Pancreas (tissue), 10 donors: ENCODE data around the gene SOCS1. TPM values are rescaled to one million over a fixed set of nuclear protein-coding genes. Genes with fewer than 3 reads are reported as not detected.

Experiments used
- ATAC-seq, 4 donors: fragments of 200-7000 bp; cut with Tn5 transposase; one replicate each; pipeline versions ENCODE4 v1.8.0 to v1.9.1; 2020; ENCODE audit warnings: mild to moderate bottlenecking in 4 of 4, moderate library complexity in 4 of 4
- DNase-seq, 6 donors: peaks; one replicate each; pipeline ENCODE4 v3.0.0-alpha.2; 2020
- FAIRE-seq: peaks from 2 replicates; lab custom pipeline; 2012; peaks lifted over from hg19 to GRCh38; lab: Jason Lieb, UNC
- H3K27ac ChIP-seq, 4 donors: fragments of 200-600 bp; sonication (generic); 1 replicate in 3 of 4; 2 replicates in 1 of 4; pipeline versions ENCODE4 v1.5.0 to v1.8.0; 2020
- H3K27me3 ChIP-seq, 4 donors: fragments of 200-600 bp; one replicate each; pipeline ENCODE4 v1.8.0; 2021
- H3K36me3 ChIP-seq, 3 donors: fragments of 200-600 bp; sonication (generic) in 1 of 3; one replicate each; pipeline versions ENCODE4 v1.5.0 to v1.8.0; 2020 to 2021
- H3K4me1 ChIP-seq, 3 donors: fragments of 200-600 bp; one replicate each; pipeline ENCODE4 v1.8.0; 2021
- H3K4me3 ChIP-seq, 4 donors: fragments of 200-600 bp; sonication (generic) in 2 of 4; one replicate each; pipeline versions ENCODE4 v1.5.0 to v1.8.0; 2020 to 2021
- H3K9me3 ChIP-seq, 4 donors: fragments of 200-600 bp; one replicate each; pipeline ENCODE4 v1.8.0; 2021
- WGBS, 2 donors: extraction: QIAGEN DNeasy Blood & Tissue Kit; methylation state at CpG; one replicate each; pipeline ENCODE4 v1.1.7; 2013; 5-methylcytosine and 5-hydroxymethylcytosine counted together
- intact Hi-C, 3 donors: fragments of 100-400 bp; cut with DNase I; formaldehyde crosslinking; loops; one replicate each; pipeline versions ENCODE4 v1.11.1 to v1.14.2; 2022
- polyA plus RNA-seq, 2 donors: library from polyadenylated mRNA; stranded (reverse); fragments of 200-250 nt; gene quantifications; one replicate each; pipeline ENCODE4 v1.2.3, GENCODE V29; 2013
- total RNA-seq, 6 donors: library from RNA; stranded (reverse); fragmentation: NEBNext Ultra II Directional in 4 of 6; extraction: Animal tissue kit (Norgen Biotek cat#: 25700) in 4 of 6; gene quantifications; one replicate each; pipeline versions ENCODE4 v1.2.1 to v1.2.4, GENCODE V29; 2021 to 2023
- TF ChIP-seq, protein P1 (sequence below), 4 donors: fragments of 200-600 bp; sonication (generic) in 3 of 4; IDR thresholded peaks; one replicate each; pipeline versions ENCODE4 v1.5.0 to v1.8.0; 2021; ENCODE audit warnings: antibody characterized with exemption in 4 of 4
- donor health status: healthy with polysubstance abuse.
- donor health status: DM: no; HTN: no; CAD: no; lungs with moderate emphysema.
- donor health status: DM: no; HTN: no; CAD: no.
- donor health status: control.
- donor health status: control.
- donor health status: Bipolar disorder and iron deficiency.
- donor health status: DM: yes; HTN: yes; CAD: no.
- donor health status: DM: no; HTN: no; CAD: no.
- donor health status: DM: no; HTN: no; CAD: no.
- donor health status: DM: yes; HTN: yes; CAD: no.

The SOCS1 gene
- total and polyA plus RNA-seq, 8 donors: 1.3 to 7.9 (median 2.0) TPM

DNA sequence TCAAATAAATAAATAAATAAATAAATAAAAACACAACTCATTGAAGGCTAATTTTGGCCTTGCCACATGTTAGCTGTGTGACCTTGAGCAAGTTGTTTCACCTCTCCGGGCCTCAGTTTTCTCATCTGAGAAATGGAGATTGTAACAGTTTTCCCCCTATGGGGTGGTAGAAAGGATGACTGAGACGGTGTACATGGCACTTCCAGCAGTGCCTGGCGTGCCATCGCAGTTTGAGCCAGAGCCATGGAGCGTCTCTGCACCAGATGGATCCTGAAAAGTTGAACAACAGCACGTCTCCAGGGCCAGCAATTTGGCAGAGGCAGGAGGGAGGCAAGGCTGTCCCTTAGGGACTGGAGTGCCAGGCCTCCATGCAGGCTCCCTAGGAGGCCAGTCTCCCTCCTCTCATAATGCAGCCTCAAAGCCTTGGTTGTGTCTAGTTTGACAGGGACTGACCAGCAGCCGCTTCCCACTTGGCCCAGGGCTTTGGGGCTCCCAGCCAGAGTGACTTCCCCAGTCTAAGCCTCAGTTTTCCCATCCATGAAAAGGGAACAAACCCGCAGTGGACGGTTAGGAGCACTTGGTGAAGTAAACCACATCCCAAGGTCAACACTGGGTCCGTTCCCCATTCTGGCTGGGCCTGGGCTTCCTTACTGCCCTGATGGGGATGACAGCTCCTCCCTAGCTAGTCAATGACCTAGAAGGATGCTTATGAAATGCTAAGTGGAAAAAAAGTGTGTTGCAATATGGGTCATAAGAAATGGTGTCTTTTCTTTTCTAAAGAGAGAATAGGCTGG, 19.3 kb downstream of the SOCS1 start:
- Histone ChIP-seq H3K27me3 (no peaks in the 10 kb centered on the region), H3K27ac (no peak overlapping the region), H3K9me3 (no peaks in the 10 kb centered on the region), H3K4me3 (no peak overlapping the region), H3K36me3 (no peaks in the 10 kb centered on the region), H3K4me1 (peaks cover 0 to 3% (median 0%) of the 10 kb centered on the region in 3 donors)
- DNase-seq: no peak
- intact Hi-C loops: no loop called here
- no peak for FAIRE-seq
- WGBS, 2 donors: 74 to 85% methylated on average over 10 of the region's 10 CpGs
- TF ChIP-seq, protein P1, sequence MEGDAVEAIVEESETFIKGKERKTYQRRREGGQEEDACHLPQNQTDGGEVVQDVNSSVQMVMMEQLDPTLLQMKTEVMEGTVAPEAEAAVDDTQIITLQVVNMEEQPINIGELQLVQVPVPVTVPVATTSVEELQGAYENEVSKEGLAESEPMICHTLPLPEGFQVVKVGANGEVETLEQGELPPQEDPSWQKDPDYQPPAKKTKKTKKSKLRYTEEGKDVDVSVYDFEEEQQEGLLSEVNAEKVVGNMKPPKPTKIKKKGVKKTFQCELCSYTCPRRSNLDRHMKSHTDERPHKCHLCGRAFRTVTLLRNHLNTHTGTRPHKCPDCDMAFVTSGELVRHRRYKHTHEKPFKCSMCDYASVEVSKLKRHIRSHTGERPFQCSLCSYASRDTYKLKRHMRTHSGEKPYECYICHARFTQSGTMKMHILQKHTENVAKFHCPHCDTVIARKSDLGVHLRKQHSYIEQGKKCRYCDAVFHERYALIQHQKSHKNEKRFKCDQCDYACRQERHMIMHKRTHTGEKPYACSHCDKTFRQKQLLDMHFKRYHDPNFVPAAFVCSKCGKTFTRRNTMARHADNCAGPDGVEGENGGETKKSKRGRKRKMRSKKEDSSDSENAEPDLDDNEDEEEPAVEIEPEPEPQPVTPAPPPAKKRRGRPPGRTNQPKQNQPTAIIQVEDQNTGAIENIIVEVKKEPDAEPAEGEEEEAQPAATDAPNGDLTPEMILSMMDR (IDR thresholded peaks at IDR 0.05): no peak
- ATAC-seq: no peak

DNA sequence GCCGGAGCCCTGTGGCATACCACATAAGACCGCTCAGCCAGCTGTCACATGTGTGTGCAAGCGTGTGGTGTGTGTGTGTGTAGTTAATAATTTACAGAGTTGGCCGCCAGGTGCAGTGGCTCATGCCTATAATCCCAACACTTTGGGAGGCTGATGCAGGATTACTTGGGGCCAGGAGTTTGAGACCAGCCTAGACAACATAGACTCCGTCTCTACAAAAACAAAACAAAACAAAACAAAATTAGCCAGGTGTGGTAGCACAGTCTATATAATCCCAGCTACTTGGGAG, 20.4 kb downstream of the SOCS1 start:
- WGBS, 2 donors: 19 to 22% methylated on average over 5 of the region's 5 CpGs
- FAIRE-seq: no peak
- intact Hi-C loops: no loop called here

DNA sequence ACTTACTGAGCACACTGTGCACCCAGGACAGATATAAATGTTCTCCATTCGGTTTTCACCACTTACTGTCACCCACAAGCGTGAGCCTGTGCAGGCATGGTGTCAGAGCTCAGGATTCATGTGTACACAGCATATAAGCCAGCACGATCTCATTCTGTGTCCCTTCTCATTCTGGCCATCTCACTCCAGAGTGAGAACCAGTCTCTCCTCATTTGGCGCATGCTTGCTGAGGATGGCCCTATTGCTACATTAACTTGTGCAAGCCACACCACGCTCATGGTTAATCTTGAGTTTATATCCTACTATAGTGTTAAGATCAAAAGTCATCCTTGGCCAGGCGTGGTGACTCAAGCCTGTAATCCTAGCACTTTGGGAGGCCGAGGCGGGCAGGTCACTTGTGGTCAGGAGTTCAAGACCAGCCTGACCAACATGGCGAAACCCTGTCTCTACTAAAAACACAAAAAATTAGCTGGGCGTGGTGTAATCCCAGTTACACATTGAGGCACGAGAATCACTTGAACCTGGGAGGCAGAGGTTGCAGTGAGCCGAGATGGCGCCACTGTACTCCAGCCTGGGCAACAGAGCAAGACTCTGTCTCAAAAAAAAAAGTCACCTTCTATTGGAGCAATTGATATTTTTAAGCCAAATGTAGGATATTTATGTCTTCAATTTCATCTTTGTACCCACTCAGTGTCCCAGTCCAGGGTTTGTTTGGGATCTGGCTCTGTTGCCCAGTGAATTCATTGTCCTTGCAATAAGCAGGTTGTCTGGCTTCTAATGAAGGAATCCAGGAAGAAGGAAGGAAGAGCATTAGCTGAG, 20.9 kb downstream of the SOCS1 start:
- no peak for DNase-seq
- Histone ChIP-seq H3K4me3 (no peak overlapping the region), H3K27ac (no peak overlapping the region), H3K4me1 (peaks cover 0 to 3% (median 0%) of the 10 kb centered on the region in 3 donors), H3K9me3 (no peaks in the 10 kb centered on the region), H3K36me3 (no peaks in the 10 kb centered on the region), H3K27me3 (no peaks in the 10 kb centered on the region)
- TF ChIP-seq, protein P1 (IDR thresholded peaks at IDR 0.05): no peak
- FAIRE-seq: no peak
- intact Hi-C loops: no loop called here
- no peak for ATAC-seq
- 92 to 93% methylated on average over 13 of the region's 13 CpGs for WGBS, 2 donors

More for the DNA sequence above, 20.4 kb downstream of the SOCS1 start:
- TF ChIP-seq, protein P1 (IDR thresholded peaks at IDR 0.05): no peak
- Histone ChIP-seq H3K27ac (no peak overlapping the region), H3K36me3 (no peaks in the 10 kb centered on the region), H3K4me3 (no peak overlapping the region), H3K9me3 (no peaks in the 10 kb centered on the region), H3K27me3 (no peaks in the 10 kb centered on the region), H3K4me1 (peaks cover 0 to 3% (median 0%) of the 10 kb centered on the region in 3 donors)
- peak; percentile 91 to 95 (median 94) for ATAC-seq
- peak in 4 of 6 donors; percentile 48 to 67 (median 58) for DNase-seq

DNA sequence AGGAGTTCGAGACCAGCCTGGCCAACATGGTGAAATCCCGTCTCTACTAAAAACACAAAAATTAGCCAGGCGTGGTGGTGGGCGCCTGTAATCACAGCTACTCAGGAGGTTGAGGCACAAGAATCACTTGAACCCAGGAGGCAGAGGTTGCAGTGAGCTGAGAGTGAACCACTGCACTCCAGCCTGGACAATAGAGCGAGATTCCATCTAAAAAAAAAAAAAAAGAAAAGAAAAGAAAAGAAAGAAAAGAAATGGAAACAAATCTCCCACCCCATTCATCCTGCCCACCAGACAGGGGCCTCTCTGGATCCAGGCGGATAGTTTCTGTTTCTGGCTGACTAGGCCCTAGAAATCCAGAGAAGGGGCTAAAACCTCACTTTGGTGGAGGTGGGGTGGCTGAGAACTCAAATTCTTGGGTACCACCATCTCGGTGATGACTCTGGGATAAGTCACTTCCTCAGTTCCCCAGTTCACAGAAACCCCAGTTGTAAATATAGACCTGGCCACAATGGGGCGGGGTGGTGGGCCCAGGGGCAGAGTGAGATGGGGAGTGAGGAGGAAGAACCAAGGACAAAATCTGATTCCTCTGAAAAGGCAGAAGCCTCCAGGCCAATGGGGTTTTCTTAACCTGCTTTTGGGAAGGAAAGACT, 22.2 kb downstream of the SOCS1 start:
- Histone ChIP-seq H3K27ac (no peak overlapping the region), H3K4me1 (peaks cover 0 to 3% (median 0%) of the 10 kb centered on the region in 3 donors), H3K9me3 (no peaks in the 10 kb centered on the region), H3K27me3 (no peaks in the 10 kb centered on the region), H3K36me3 (no peaks in the 10 kb centered on the region), H3K4me3 (no peak overlapping the region)
- no peak for DNase-seq
- FAIRE-seq: no peak
- 87 to 94% methylated on average over 8 of the region's 8 CpGs for WGBS, 2 donors
- ATAC-seq: no peak
- TF ChIP-seq, protein P1 (IDR thresholded peaks at IDR 0.05): no peak
- intact Hi-C loops: no loop called here
